GM21576 (cell line): Measurements from ENCODE around the gene CRYBG1.

Experiments
- ATAC-seq: cut with Tn5 transposase; IDR thresholded peaks from one replicate; pipeline ENCODE4 v1.9.1; 2021; ENCODE audit warnings: mild to moderate bottlenecking, moderate library complexity; ENCODE audit not compliant: unreplicated experiment

CRYBG1 gene

DNA sequence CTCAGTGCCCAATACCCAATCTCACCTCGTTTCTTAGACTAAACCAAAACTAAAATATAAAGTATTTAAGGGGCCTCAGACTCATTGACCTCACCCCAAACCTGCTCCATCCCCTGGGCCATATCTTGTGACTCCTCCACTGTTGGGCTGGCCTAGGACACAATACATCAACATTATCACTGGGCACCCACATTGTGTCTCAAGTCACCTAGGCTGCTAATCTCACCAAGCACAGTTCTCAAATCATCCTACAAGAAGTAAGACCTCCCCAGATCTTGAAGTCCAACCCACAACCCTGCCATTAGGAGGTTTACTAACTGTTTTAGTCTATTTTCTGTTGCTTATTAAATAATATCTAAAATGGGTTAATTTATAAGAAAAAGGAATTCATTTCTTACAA, 96.2 kb downstream of the CRYBG1 start:
- ATAC-seq: no peak

DNA sequence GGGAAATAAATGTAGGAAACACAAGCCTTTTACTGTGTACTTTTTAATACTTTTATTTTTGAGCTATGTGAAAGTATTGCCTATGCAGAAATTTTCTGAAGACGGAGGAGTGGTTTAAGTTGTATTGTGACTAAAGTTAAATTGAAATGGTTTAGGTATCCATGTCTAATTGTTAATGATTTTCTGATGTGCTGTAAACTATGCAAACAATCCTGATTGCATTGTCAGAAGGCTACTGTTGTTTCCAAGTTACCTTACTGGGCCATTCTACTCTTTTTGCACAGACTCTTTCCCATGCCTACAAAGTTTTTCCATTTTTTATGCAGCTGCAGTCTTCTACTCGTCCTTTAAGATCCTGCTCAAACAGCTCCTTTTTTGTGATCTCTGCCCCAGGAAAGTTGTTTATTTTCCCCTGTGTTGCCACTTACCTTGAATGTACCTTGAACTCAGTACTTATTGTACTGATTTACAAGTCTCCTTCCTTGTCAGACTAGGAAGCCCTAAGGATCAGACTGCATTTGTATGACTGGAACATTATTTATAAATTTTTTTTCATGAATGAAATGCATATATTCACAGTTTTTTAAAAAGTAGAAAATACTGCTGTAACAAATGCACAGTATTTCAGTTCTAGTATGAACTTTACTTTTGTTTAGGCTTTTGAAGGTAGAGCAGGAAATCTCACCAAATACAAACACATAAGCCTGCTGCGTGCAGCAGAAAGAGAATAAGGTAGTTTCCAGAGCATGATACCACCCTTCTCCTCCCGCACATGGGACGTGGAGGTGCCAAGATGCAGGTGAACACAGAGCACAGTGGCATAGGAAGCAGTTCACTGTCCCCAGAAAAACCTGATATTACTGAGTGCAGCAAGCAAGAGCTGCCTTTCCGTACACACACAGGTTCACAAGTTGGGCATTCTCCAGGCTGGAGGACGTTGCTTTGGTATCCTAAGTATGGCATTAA, 97.8 kb downstream of the CRYBG1 start:
- ATAC-seq: no peak

DNA sequence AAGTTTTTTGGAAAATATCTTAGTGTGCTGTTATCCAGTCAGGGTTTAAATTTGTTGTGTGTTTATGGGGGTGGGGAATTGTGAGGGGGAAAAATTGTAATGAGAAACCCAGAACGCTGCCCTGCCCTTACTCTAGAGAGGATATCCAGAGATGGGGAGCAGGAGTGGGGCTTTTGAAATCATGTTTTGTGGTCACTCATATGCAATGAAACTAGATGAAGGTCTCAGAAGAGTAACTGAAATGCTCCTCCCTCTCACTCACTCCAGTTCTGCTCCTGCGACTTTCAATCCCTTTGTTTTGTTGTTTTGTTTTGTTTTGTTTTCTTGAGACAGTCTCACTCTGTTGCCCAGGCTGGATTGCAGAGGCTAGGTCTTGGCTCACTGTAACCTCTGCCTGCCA, 100.0 kb downstream of the CRYBG1 start:
- ATAC-seq: no peak

DNA sequence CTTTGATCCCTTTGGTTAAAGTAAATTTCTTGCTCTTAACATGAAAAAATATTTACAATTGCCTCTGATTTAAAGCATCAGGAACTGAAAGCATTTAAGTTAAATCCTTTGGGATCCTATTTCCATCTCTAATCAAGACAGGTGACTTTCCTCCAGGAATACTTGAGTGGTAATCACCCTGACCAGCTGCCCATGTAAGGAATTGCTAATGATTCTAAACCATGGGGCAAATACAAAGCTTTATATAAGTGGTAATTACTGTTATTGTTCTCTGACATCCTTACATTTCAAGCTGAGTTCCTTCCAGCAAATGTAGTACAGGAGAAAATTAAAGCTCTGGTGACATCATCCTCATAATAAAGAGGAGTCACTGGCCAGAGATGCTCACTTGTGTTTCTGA, 100.6 kb downstream of the CRYBG1 start:
- ATAC-seq: no peak

DNA sequence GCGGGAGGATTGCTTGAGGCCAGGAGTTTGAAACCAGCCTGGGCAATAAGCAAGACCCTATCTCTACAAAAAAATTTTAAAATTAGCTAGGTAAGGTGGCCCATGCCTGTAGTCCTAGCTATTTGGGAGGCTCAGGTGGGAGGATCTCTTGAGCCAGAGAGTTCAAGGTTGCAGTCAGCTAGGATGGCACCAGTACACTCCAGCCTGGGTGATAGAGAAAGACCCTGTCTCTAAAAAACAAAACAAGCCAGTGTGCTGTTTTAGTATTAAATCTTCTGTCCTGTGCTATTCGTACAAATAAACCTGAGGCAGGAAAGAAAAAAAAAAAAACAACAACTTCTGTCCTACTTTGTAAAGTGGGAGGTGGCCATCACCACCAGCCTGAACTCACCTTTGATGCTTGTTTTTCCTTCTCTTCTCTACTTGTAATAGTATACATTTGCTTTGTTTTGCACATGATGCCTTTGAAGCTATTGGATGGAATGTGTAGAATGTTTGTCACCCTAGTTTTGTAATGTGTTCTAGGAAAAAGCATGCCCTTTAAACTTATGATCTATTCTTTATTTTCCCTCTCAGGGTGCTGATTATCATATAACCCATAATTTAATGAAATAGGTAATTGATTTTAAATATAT, 102.5 kb downstream of the CRYBG1 start:
- no peak for ATAC-seq

- no peak for ATAC-seq
Measured at GRCh38 chr6:106466211-106466610, 105.7 kb downstream of the CRYBG1 start.

GRCh38 chr6:106468935-106469334, 108.4 kb downstream of the CRYBG1 start:
- no peak for ATAC-seq

DNA sequence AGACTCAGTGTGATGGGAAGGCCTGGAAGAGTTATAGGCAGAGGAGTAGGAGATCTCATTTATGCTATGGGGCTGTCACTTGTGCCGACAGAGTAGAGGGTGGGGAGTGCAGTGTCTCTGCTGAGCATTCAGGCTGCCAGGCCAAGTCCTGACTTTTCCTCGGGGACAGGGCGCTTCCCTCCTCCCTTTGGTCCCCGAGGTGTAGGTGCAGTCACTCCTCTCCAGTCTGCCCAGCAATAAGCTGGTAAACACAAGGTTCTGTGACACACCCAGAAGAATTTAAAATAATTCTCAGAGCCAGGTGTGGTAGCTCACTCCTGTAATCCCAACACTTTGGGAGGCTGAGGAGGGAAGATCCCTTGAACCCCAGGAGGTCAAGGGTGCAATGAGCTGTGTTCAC, 109.4 kb downstream of the CRYBG1 start:
- ATAC-seq: no peak

- no peak for ATAC-seq
Measured at GRCh38 chr6:106470316-106470715, 109.8 kb downstream of the CRYBG1 start.

DNA sequence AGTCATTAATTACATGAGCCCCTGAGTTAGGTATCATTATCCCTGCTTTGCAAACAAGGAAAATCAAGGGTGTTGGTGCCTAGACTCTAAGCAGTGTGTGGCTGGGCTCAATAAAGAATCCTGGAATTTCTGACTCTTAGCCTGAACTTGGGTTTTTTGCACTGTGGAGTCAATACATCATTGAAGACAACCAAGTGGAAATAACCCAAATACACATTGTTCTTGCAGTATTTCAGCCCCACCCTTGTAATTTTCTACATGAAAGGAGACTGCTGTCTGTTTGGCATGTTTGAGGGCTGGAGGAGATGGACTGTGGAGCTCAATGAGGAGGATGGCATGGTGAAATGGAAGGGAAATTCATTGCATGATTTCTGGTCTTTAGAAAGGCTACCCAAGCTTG, 110.3 kb downstream of the CRYBG1 start:
- ATAC-seq: no peak

- no peak for ATAC-seq
Measured at GRCh38 chr6:106473812-106474211, 113.3 kb downstream of the CRYBG1 start.

- ATAC-seq: no peak
Measured at GRCh38 chr6:106474466-106474865, 113.9 kb downstream of the CRYBG1 start.

GRCh38 chr6:106475284-106475683, 114.8 kb downstream of the CRYBG1 start:
- no peak for ATAC-seq

DNA sequence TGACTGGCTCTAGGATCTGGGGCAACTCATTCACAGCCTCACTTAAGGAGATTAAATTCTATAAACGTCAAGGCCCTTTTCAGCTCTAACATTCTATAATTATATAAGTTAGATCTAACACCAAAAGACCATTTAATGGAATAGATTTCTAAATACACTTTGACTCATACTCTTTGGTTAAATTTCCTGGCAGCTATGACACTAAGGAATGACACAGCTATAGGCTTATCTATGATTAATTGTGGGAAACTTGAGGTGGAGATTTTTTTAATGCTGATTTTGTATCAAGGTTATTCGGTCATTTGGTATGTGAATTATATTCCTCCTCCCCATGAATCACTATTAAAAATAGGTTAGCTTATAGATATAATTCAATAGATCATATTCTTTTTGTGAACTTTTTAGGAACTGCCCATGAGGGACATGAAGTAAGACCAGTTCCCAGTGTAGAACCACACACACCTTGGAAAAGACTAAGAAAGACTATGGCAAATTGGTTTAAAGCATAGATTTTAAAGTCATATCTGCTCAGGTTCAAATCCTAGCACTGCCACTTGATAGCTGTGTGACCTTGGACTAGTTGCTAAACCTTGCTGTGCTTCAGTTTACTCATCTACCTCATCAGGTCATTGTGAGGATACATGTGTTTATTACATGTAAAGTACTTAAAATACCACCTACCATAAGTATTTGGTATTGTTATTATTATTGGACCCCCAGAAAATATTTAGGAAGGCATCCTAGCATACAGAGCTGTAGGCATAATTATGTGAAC, 116.0 kb downstream of the CRYBG1 start:
- ATAC-seq: no peak

- ATAC-seq: no peak
Measured at GRCh38 chr6:106477146-106477545, 116.6 kb downstream of the CRYBG1 start.

- no peak for ATAC-seq
Measured at GRCh38 chr6:106477790-106478189, 117.3 kb downstream of the CRYBG1 start.

DNA sequence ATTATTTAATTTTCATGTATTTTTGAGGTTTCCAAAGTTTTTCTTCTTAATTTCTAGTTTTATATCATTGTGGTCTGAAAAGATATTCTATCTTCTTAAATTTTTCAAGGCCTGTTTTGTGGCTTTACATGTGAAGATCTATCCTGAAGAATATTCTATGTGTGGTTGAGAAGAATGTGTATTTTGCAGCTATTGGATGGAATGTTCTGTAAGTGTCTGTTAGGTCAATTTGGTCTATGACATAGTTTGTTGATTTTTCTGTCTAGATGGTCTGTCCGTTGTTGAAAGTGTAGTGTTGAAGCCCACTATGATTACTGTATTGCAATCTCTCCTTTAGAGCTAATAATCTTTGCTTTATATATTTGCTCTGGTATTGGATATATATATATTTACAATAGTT, 125.7 kb downstream of the CRYBG1 start:
- no peak for ATAC-seq

GRCh38 chr6:106488494-106489370, 128.2 kb downstream of the CRYBG1 start:
- ATAC-seq: no peak

- ATAC-seq: no peak
Measured at GRCh38 chr6:106490030-106490429, 129.5 kb downstream of the CRYBG1 start.

DNA sequence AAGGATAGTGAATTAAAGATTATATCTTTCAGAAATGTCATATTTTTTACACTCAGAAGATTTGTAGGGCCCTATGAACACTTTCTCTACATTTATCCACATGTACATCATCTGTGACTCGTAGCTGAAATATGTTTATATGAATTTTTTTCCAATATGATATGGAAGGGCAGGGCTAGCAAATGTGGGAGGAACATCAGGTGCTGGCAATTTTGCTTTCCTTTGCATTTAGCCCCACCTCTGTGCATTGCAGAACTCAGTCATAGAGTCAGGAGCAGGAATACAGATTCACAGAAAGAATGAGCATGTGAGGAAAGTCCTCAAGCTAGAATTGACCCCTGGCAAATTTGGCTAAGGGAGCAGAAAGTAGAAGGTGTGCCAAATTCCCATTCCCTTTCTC, 129.9 kb downstream of the CRYBG1 start:
- ATAC-seq: no peak

DNA sequence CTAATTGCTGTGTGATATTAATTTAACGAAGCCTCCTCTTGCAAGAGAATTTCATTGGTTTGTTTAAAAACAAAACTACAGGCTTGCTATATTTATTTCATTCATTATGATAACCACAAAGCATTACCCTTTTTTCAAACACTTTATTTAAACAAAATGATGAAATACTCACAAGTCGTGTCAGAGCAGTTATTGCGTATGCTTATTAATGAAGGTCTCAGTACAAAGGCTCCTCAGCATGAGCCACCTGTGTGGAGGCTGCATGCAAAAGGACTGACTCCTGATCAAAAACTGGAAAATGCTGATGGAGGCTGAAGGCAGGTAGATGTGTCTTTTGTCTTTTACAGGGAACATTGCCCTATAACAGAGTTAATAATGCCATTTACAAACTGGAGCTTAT, 130.5 kb downstream of the CRYBG1 start:
- ATAC-seq: no peak
